Neutrophil (primary cell): ENCODE measurements around the gene CPA3.

ENCODE experiments used
- H3K27ac ChIP-seq: fragments of 200-600 bp; sonication (generic); 2 replicates; pipeline ENCODE4 v1.5.1; 2016; ENCODE audit warnings: mild to moderate bottlenecking, moderate library complexity
- H3K27me3 ChIP-seq: fragments of 200-600 bp; sonication (generic); 2 replicates; pipeline ENCODE4 v1.6.0; 2016; ENCODE audit warnings: mild to moderate bottlenecking
- H3K36me3 ChIP-seq: fragments of 200-600 bp; sonication (generic); 2 replicates; pipeline ENCODE4 v1.5.1; 2017
- H3K4me1 ChIP-seq, 2 experiments: fragments of 200-600 bp in 1 of 2; sonication (generic) in 1 of 2; 1 replicate in 1 of 2; 2 replicates in 1 of 2; pipeline versions ENCODE4 v1.5.1 to v1.6.1; 2013 to 2016; ENCODE audit warnings: low read depth in 1 of 2, low read length in 1 of 2, mild to moderate bottlenecking in 1 of 2, moderate library complexity in 1 of 2; ENCODE audit not compliant: control insufficient read depth in 1 of 2, insufficient read depth in 1 of 2
- H3K4me3 ChIP-seq, 2 experiments: fragments of 200-600 bp in 1 of 2; sonication (generic) in 1 of 2; 1 replicate in 1 of 2; 2 replicates in 1 of 2; pipeline ENCODE4 v1.5.1; 2013 to 2016; ENCODE audit warnings: low read depth in 1 of 2, low read length in 1 of 2, mild to moderate bottlenecking in 1 of 2, moderate library complexity in 1 of 2
- H3K9me3 ChIP-seq: fragments of 200-600 bp; sonication (generic); 2 replicates; pipeline ENCODE4 v1.5.1; 2016
- CTCF ChIP-seq: fragments of 200-600 bp; sonication (generic); IDR thresholded peaks from 2 replicates; pipeline ENCODE4 v1.5.1; 2016; ENCODE audit warnings: antibody characterized with exemption

CPA3 gene

GRCh38 chr3:148857316-148857715, 7.8 kb upstream of the CPA3 start:
- no peak overlapping the region for H3K27ac ChIP-seq
- H3K27me3 ChIP-seq: no peaks in the 10 kb centered on the region
- H3K4me3 ChIP-seq: no peak overlapping the region
- no peak for TF ChIP-seq CTCF
- H3K36me3 ChIP-seq: no peaks in the 10 kb centered on the region
- no peaks in the 10 kb centered on the region for H3K9me3 ChIP-seq
- no peaks in the 10 kb centered on the region for H3K4me1 ChIP-seq

GRCh38 chr3:148861277-148861869, 3.7 kb upstream of the CPA3 start:
- H3K4me1 ChIP-seq: no peaks in the 10 kb centered on the region
- H3K9me3 ChIP-seq: no peaks in the 10 kb centered on the region
- peak; percentile 39 for TF ChIP-seq CTCF
- no peaks in the 10 kb centered on the region for H3K36me3 ChIP-seq
- H3K27ac ChIP-seq: no peak overlapping the region
- H3K27me3 ChIP-seq: no peaks in the 10 kb centered on the region
- no peak overlapping the region for H3K4me3 ChIP-seq

GRCh38 chr3:148863297-148863696, 1.8 kb upstream of the CPA3 start:
- Histone ChIP-seq H3K9me3 (no peaks in the 10 kb centered on the region), H3K27me3 (no peaks in the 10 kb centered on the region), H3K36me3 (no peaks in the 10 kb centered on the region), H3K4me3 (no peak overlapping the region), H3K4me1 (no peaks in the 10 kb centered on the region), H3K27ac (no peak overlapping the region)
- TF ChIP-seq CTCF: no peak

- TF ChIP-seq CTCF: no peak
- Histone ChIP-seq H3K4me1 (no peaks in the 10 kb centered on the region), H3K27me3 (no peaks in the 10 kb centered on the region), H3K9me3 (no peaks in the 10 kb centered on the region), H3K4me3 (no peak overlapping the region), H3K27ac (no peak overlapping the region), H3K36me3 (no peaks in the 10 kb centered on the region)
Observed at GRCh38 chr3:148863814-148864213, 1.3 kb upstream of the CPA3 start.

GRCh38 chr3:148866261-148866660, 1.2 kb downstream of the CPA3 start:
- Histone ChIP-seq H3K9me3 (no peaks in the 10 kb centered on the region), H3K4me1 (no peaks in the 10 kb centered on the region), H3K27me3 (no peaks in the 10 kb centered on the region), H3K36me3 (no peaks in the 10 kb centered on the region), H3K27ac (no peak overlapping the region), H3K4me3 (no peak overlapping the region)
- TF ChIP-seq CTCF: no peak
